Hepatocyte (in vitro differentiated cells): ENCODE measurements around the gene TTC7B. TPM values are rescaled to one million over a fixed set of nuclear protein-coding genes. Genes with fewer than 3 reads are reported as not detected.

Experiments used
- DNase-seq: peaks from one replicate; pipeline ENCODE4 v3.0.0-alpha.2; 2016; ENCODE audit warnings: low spot score
- H2AFZ ChIP-seq: fragments of 200-600 bp; sonication (generic); 2 replicates; pipeline ENCODE4 v1.6.0; 2016; ENCODE audit warnings: antibody characterized with exemption, mild to moderate bottlenecking
- H3K27ac ChIP-seq: fragments of 200-600 bp; sonication (generic); 2 replicates; pipeline ENCODE4 v1.5.1; 2016; ENCODE audit warnings: mild to moderate bottlenecking
- H3K27me3 ChIP-seq: fragments of 200-600 bp; sonication (generic); 2 replicates; pipeline ENCODE4 v1.6.1; 2016
- H3K36me3 ChIP-seq: fragments of 200-600 bp; sonication (generic); replicated peaks from 2 replicates; pipeline ENCODE4 v1.5.1; 2016; ENCODE audit warnings: low read depth; ENCODE audit not compliant: insufficient read depth
- H3K4me1 ChIP-seq: fragments of 200-600 bp; sonication (generic); 2 replicates; pipeline ENCODE4 v1.5.1; 2016; ENCODE audit warnings: mild to moderate bottlenecking, moderate library complexity; ENCODE audit not compliant: insufficient read depth
- H3K4me2 ChIP-seq: fragments of 200-600 bp; sonication (generic); 2 replicates; pipeline ENCODE4 v1.6.0; 2016
- H3K4me3 ChIP-seq: fragments of 200-600 bp; sonication (generic); 2 replicates; pipeline ENCODE4 v1.5.1; 2016; ENCODE audit warnings: mild to moderate bottlenecking
- H3K79me2 ChIP-seq: fragments of 200-600 bp; sonication (generic); 2 replicates; pipeline ENCODE4 v1.6.0; 2017; ENCODE audit warnings: mild to moderate bottlenecking
- H3K9me2 ChIP-seq: fragments of 200-600 bp; sonication (generic); replicated peaks from 2 replicates; pipeline ENCODE4 v1.6.0; 2017; ENCODE audit warnings: mild to moderate bottlenecking; ENCODE audit not compliant: insufficient read depth
- H3K9me3 ChIP-seq: fragments of 200-600 bp; sonication (generic); 2 replicates; pipeline ENCODE4 v1.5.1; 2016; ENCODE audit warnings: low read depth, mild to moderate bottlenecking
- H4K20me1 ChIP-seq: fragments of 200-600 bp; sonication (generic); 2 replicates; pipeline ENCODE4 v1.6.0; 2016; ENCODE audit warnings: mild to moderate bottlenecking; ENCODE audit not compliant: insufficient read depth, poor library complexity, severe bottlenecking
- CTCF ChIP-seq: fragments of 200-600 bp; sonication (generic); IDR thresholded peaks from 2 replicates; pipeline ENCODE4 v1.5.1; 2016; ENCODE audit warnings: antibody characterized with exemption, mild to moderate bottlenecking; ENCODE audit not compliant: poor library complexity
- EZH2 ChIP-seq: fragments of 200-600 bp; sonication (generic); IDR thresholded peaks from 2 replicates; pipeline ENCODE4 v1.6.1; 2016; ENCODE audit warnings: antibody characterized with exemption, mild to moderate bottlenecking, borderline replicate concordance
- EZH2phosphoT487 ChIP-seq: fragments of 200-600 bp; sonication (generic); IDR thresholded peaks from one replicate; pipeline ENCODE4 v1.6.1; 2018; ENCODE audit warnings: antibody characterized with exemption, mild to moderate bottlenecking, low read depth, moderate library complexity; ENCODE audit not compliant: unreplicated experiment, severe bottlenecking
- WGBS: methylation state at CpG from one replicate; pipeline ENCODE4 v1.1.6; 2016; ENCODE audit warnings: low lambda C conversion rate; ENCODE audit errors: missing lambda C conversion rate; 5-methylcytosine and 5-hydroxymethylcytosine counted together
- polyA plus RNA-seq: library from polyadenylated mRNA; unstranded; fragments of >200 nt; fragmentation: Nextera tagmentation; extraction: Ambion mirVana; gene quantifications from 2 replicates; pipeline ENCODE4 v1.2.1, GENCODE V29; 2016
- total RNA-seq: library from RNA; depleted of rRNA; stranded (reverse); fragments of >200 nt; gene quantifications from 2 replicates; pipeline ENCODE4 v1.2.3, GENCODE V29; 2014

Gene TTC7B
- total and polyA plus RNA-seq, 2 experiments from 2014 or later: 10.7 to 25.5 TPM

- no peak overlapping the region for H3K4me3 ChIP-seq
- H3K36me3 ChIP-seq: no peaks in the 10 kb centered on the region
- peaks cover 4% of the 10 kb centered on the region for H3K4me1 ChIP-seq
- H4K20me1 ChIP-seq: no peaks in the 10 kb centered on the region
- 77% methylated on average over 11 of the region's 11 CpGs for WGBS
- H3K27ac ChIP-seq: no peak overlapping the region
- no peaks in the 10 kb centered on the region for H3K27me3 ChIP-seq
- H3K9me2 ChIP-seq: no peaks in the 10 kb centered on the region
- no peak overlapping the region for H3K4me2 ChIP-seq
- no peak for TF ChIP-seq CTCF
- no peak for TF ChIP-seq EZH2
- no peak for TF ChIP-seq EZH2phosphoT487
- no peak overlapping the region for H2AFZ ChIP-seq
- no peaks in the 10 kb centered on the region for H3K9me3 ChIP-seq
- no peaks in the 10 kb centered on the region for H3K79me2 ChIP-seq
- DNase-seq: no peak
Measured at GRCh38 chr14:90491911-90492531, 324.2 kb downstream of the TTC7B start.

- TF ChIP-seq EZH2 (no peak), CTCF (no peak), EZH2phosphoT487 (no peak)
- H4K20me1 ChIP-seq: no peaks in the 10 kb centered on the region
- no peaks in the 10 kb centered on the region for H3K9me2 ChIP-seq
- no peaks in the 10 kb centered on the region for H3K79me2 ChIP-seq
- no peak overlapping the region for H2AFZ ChIP-seq
- H3K4me2 ChIP-seq: no peak overlapping the region
- no peaks in the 10 kb centered on the region for H3K27me3 ChIP-seq
- H3K27ac ChIP-seq: no peak overlapping the region
- peaks cover 4% of the 10 kb centered on the region for H3K4me1 ChIP-seq
- no peak overlapping the region for H3K4me3 ChIP-seq
- 53% methylated on average over 9 of the region's 9 CpGs for WGBS
- no peaks in the 10 kb centered on the region for H3K9me3 ChIP-seq
- peak; percentile 51 for DNase-seq
- no peaks in the 10 kb centered on the region for H3K36me3 ChIP-seq
Measured at GRCh38 chr14:90491221-90491885, 324.9 kb downstream of the TTC7B start.

GRCh38 chr14:90490720-90491050, 325.5 kb downstream of the TTC7B start:
- no peaks in the 10 kb centered on the region for H3K9me2 ChIP-seq
- H3K4me1 ChIP-seq: peaks cover 4% of the 10 kb centered on the region
- no peaks in the 10 kb centered on the region for H3K9me3 ChIP-seq
- H4K20me1 ChIP-seq: no peaks in the 10 kb centered on the region
- 93% methylated on average over 3 of the region's 3 CpGs for WGBS
- no peak overlapping the region for H3K27ac ChIP-seq
- no peak overlapping the region for H3K4me3 ChIP-seq
- no peaks in the 10 kb centered on the region for H3K79me2 ChIP-seq
- H3K4me2 ChIP-seq: no peak overlapping the region
- no peak for DNase-seq
- H3K27me3 ChIP-seq: no peaks in the 10 kb centered on the region
- H2AFZ ChIP-seq: no peak overlapping the region
- TF ChIP-seq CTCF: no peak
- no peak for TF ChIP-seq EZH2phosphoT487
- no peak for TF ChIP-seq EZH2
- H3K36me3 ChIP-seq: no peaks in the 10 kb centered on the region
